Measurements from ENCODE around the gene SYT5. TPM values are rescaled to one million over a fixed set of nuclear protein-coding genes. Genes with fewer than 3 reads are reported as not detected.

SYT5 gene
- total and polyA plus RNA-seq, 2 donors (not counting 3 experiments of a cell fraction or from before 2014, with no cell fraction given), result 0.42 TPM; not detected in 1

DNA sequence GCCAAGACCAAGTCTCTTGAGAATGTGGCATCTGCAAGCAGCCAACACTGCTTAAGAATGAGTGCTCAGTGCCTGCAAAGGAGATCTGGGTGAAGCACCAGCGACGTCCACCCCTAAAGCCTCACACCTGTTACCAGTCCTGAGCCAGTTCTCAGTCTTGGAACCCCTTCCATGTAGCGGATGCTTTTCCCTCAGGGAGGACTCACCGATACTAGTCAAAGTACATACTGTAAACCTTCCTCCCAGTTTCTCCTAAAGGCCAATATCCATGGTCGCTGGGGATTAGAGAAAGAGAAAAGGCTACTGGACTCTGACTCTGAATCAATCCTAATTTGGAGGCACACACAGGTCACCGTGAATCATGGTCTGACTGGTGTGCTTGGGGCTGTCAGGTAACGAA is 33.5 kb upstream of the SYT5 start:
- intact Hi-C loops (cut with micrococcal nuclease), result no loop called here

DNA sequence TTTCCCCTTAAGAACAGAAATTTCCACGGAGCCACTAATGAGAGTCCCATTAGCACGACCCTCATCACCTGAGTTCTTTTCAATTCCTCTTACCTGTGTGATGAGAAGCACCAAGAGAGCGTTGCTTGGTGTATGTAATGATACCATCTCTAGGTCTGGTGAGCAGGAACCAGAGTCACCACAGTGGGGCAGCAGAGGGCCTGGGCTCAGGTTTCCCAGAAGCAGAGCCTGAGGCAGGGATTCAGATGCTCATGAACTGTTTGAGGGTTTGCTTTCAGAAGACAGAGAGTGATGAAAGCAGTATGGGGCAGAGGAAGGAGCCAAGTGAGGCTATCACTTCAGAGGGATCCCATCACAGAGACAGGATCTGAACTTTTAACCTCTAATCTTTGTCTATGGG is 32.4 kb upstream of the SYT5 start:
- no peak overlapping the region for H3K4me3 ChIP-seq (replicated peaks in 1 of 3; ENCODE audit: insufficient read depth in 1 of 3, low read depth in 1 of 3, low read length in 3 of 3)
- TF ChIP-seq FOS (IDR thresholded peaks at IDR 0.05; ENCODE audit: borderline replicate concordance, insufficient read depth, low read length) (no peak), EZH2 (IDR thresholded peaks at IDR 0.05; ENCODE audit: borderline replicate concordance, low read depth, low read length, severe bottlenecking) (no peak), MYC (IDR thresholded peaks at IDR 0.05; ENCODE audit: low read depth, low read length) (no peak), GATA2 (IDR thresholded peaks at IDR 0.05; ENCODE audit: insufficient read depth, insufficient read length, low read depth, low read length) (peak; percentile 58)
- TF ChIP-seq, protein P1, sequence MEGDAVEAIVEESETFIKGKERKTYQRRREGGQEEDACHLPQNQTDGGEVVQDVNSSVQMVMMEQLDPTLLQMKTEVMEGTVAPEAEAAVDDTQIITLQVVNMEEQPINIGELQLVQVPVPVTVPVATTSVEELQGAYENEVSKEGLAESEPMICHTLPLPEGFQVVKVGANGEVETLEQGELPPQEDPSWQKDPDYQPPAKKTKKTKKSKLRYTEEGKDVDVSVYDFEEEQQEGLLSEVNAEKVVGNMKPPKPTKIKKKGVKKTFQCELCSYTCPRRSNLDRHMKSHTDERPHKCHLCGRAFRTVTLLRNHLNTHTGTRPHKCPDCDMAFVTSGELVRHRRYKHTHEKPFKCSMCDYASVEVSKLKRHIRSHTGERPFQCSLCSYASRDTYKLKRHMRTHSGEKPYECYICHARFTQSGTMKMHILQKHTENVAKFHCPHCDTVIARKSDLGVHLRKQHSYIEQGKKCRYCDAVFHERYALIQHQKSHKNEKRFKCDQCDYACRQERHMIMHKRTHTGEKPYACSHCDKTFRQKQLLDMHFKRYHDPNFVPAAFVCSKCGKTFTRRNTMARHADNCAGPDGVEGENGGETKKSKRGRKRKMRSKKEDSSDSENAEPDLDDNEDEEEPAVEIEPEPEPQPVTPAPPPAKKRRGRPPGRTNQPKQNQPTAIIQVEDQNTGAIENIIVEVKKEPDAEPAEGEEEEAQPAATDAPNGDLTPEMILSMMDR (IDR thresholded peaks at IDR 0.05; ENCODE audit: extremely low read depth in 1 of 2, insufficient read depth in 1 of 2, low read depth in 1 of 2, low read length in 2 of 2), result peak; percentile 17 to 32
- DNase-seq (ENCODE audit: low read depth, low spot score) (peak; percentile 26), FAIRE-seq (peak; percentile 62)
- H3K4me2 ChIP-seq (ENCODE audit: insufficient read depth, low read length), result no peak overlapping the region
- no peak overlapping the region for H3K27ac ChIP-seq (ENCODE audit: insufficient read depth, low read depth, low read length)
- no peak overlapping the region for H3K9ac ChIP-seq (replicated peaks; ENCODE audit: extremely low read depth, insufficient read depth, low read length)
- intact Hi-C loops (cut with micrococcal nuclease), result no loop called here
- H3K9me1 ChIP-seq (replicated peaks; ENCODE audit: control insufficient read depth, extremely low read depth, insufficient read depth, low read length), result no peaks in the 10 kb centered on the region
- no peaks in the 10 kb centered on the region for H3K36me3 ChIP-seq (ENCODE audit: control insufficient read depth in 2 of 2, extremely low read depth in 1 of 2, insufficient read depth in 2 of 2, low read length in 2 of 2)
- H2AFZ ChIP-seq (ENCODE audit: low read depth, low read length), result no peak overlapping the region
- dilution Hi-C loops (cut with MboI; ENCODE audit: extremely low pct_ligation_motif_present, low sequenced_read_pairs), result no loop called here
- peaks cover 23% of the 10 kb centered on the region for H3K4me1 ChIP-seq (ENCODE audit: control insufficient read depth, extremely low read depth, insufficient read depth, low read length)
- H3K79me2 ChIP-seq (ENCODE audit: control insufficient read depth, insufficient read depth, low read length), result no peaks in the 10 kb centered on the region
- BruUV-seq (replicated peaks), result no TSS peak
- CTCF ChIA-PET, result no interaction called here
- POLR2A ChIA-PET, result no interaction called here
- H3K9me3 ChIP-seq (replicated peaks; ENCODE audit: control insufficient read depth, insufficient read depth, low read length), result no peaks in the 10 kb centered on the region
- H3K27me3 ChIP-seq (ENCODE audit: control insufficient read depth in 2 of 2, insufficient read depth in 2 of 2, low read length in 2 of 2), result no peaks in the 10 kb centered on the region
- no peaks in the 10 kb centered on the region for H4K20me1 ChIP-seq (replicated peaks; ENCODE audit: control insufficient read depth, extremely low read depth, insufficient read depth, low read length)

More for the DNA sequence above, 33.5 kb upstream of the SYT5 start:
- ChIA-PET CTCF (no interaction called here), POLR2A (no interaction called here)
- Histone ChIP-seq H3K27ac (ENCODE audit: insufficient read depth, low read depth, low read length) (no peak overlapping the region), H3K79me2 (ENCODE audit: control insufficient read depth, insufficient read depth, low read length) (no peaks in the 10 kb centered on the region), H3K9me1 (replicated peaks; ENCODE audit: control insufficient read depth, extremely low read depth, insufficient read depth, low read length) (no peaks in the 10 kb centered on the region), H3K36me3 (ENCODE audit: control insufficient read depth in 2 of 2, extremely low read depth in 1 of 2, insufficient read depth in 2 of 2, low read length in 2 of 2) (no peaks in the 10 kb centered on the region), H3K27me3 (ENCODE audit: control insufficient read depth in 2 of 2, insufficient read depth in 2 of 2, low read length in 2 of 2) (no peaks in the 10 kb centered on the region), H3K4me1 (ENCODE audit: control insufficient read depth, extremely low read depth, insufficient read depth, low read length) (peaks cover 23% of the 10 kb centered on the region), H3K4me2 (ENCODE audit: insufficient read depth, low read length) (no peak overlapping the region), H3K4me3 (replicated peaks in 1 of 3; ENCODE audit: insufficient read depth in 1 of 3, low read depth in 1 of 3, low read length in 3 of 3) (no peak overlapping the region), H3K9me3 (replicated peaks; ENCODE audit: control insufficient read depth, insufficient read depth, low read length) (no peaks in the 10 kb centered on the region), H2AFZ (ENCODE audit: low read depth, low read length) (no peak overlapping the region), H3K9ac (replicated peaks; ENCODE audit: extremely low read depth, insufficient read depth, low read length) (no peak overlapping the region), H4K20me1 (replicated peaks; ENCODE audit: control insufficient read depth, extremely low read depth, insufficient read depth, low read length) (no peaks in the 10 kb centered on the region)
- no peak for FAIRE-seq
- TF ChIP-seq EZH2 (IDR thresholded peaks at IDR 0.05; ENCODE audit: borderline replicate concordance, low read depth, low read length, severe bottlenecking) (no peak), MYC (IDR thresholded peaks at IDR 0.05; ENCODE audit: low read depth, low read length) (no peak), POLR2AphosphoS5 (IDR thresholded peaks at IDR 0.05; ENCODE audit: insufficient read depth, low read depth, low read length) (no peak), JUN (IDR thresholded peaks at IDR 0.05; ENCODE audit: borderline replicate concordance, insufficient read depth, insufficient read length, low read depth) (no peak)
- TF ChIP-seq, protein P2, sequence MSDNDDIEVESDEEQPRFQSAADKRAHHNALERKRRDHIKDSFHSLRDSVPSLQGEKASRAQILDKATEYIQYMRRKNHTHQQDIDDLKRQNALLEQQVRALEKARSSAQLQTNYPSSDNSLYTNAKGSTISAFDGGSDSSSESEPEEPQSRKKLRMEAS (IDR thresholded peaks at IDR 0.05; ENCODE audit: insufficient read depth, insufficient read length), result no peak
- TF ChIP-seq, protein P1 (IDR thresholded peaks at IDR 0.05; ENCODE audit: extremely low read depth in 1 of 2, insufficient read depth in 1 of 2, low read depth in 1 of 2, low read length in 2 of 2), result no peak
- DNase-seq (ENCODE audit: low read depth, low spot score), result no peak
- dilution Hi-C loops (cut with MboI; ENCODE audit: extremely low pct_ligation_motif_present, low sequenced_read_pairs), result no loop called here
- no TSS peak for BruUV-seq (replicated peaks)

All from endothelial cell of umbilical vein (primary cell).